Right lung (tissue), 5 donors: Measurements from ENCODE around the gene BBC3. TPM values are rescaled to one million over a fixed set of nuclear protein-coding genes. Genes with fewer than 3 reads are reported as not detected.

Experiments used
- DNase-seq, 2 donors: peaks; one replicate each; pipeline ENCODE4 v3.0.0-alpha.2; 2013
- polyA plus RNA-seq, 5 donors: library from polyadenylated mRNA; unstranded; fragments of 120-200 nt; gene quantifications; one replicate each; pipeline versions ENCODE4 v1.2.1 to v1.2.3, GENCODE V29; 2013; ENCODE audit warnings: inconsistent platforms in 1 of 5, low replicate concordance in 1 of 5; ENCODE audit not compliant: insufficient read length in 5 of 5, insufficient read depth in 1 of 5

BBC3 gene
- polyA plus RNA-seq, 5 donors: 0.88 to 3.2 (median 2.1) TPM

GRCh38 chr19:47200530-47200929 is 30.5 kb downstream of the BBC3 start:
- no peak for DNase-seq

GRCh38 chr19:47197141-47197540 is 33.9 kb downstream of the BBC3 start:
- no peak for DNase-seq

- no peak for DNase-seq
These were observed 35.6 kb downstream of the BBC3 start for GRCh38 chr19:47195434-47195833.

- DNase-seq: peak; percentile 45 to 51
These were observed 40.8 kb downstream of the BBC3 start for GRCh38 chr19:47190167-47190727.

- DNase-seq: no peak
These were observed 42.4 kb downstream of the BBC3 start for GRCh38 chr19:47188507-47189033.

GRCh38 chr19:47187797-47188196 is 43.2 kb downstream of the BBC3 start:
- no peak for DNase-seq

GRCh38 chr19:47187335-47187655 is 43.7 kb downstream of the BBC3 start:
- DNase-seq: no peak

- no peak for DNase-seq
These were observed 44.3 kb downstream of the BBC3 start for GRCh38 chr19:47186446-47187334.

- DNase-seq: no peak
These were observed 47.4 kb downstream of the BBC3 start for GRCh38 chr19:47183601-47184000.

GRCh38 chr19:47179653-47180310 is 51.2 kb downstream of the BBC3 start:
- DNase-seq: no peak

GRCh38 chr19:47176627-47177090 is 54.3 kb downstream of the BBC3 start:
- no peak for DNase-seq

GRCh38 chr19:47176071-47176626 is 54.9 kb downstream of the BBC3 start:
- no peak for DNase-seq

- no peak for DNase-seq
These were observed 58.1 kb downstream of the BBC3 start for GRCh38 chr19:47172666-47173455.

Other genes with a start within 250 kb of the BBC3 start
- 1 to 10 TPM in 4 of 5 donors, under 1 TPM in 1; 0.70 to 1.9 (median 1.5) TPM for gene NPAS1, start 211.4 kb downstream of the BBC3 start, polyA plus RNA-seq
- 10 to 100 TPM in 2 of 5 donors, 1 to 10 TPM in 3; 9.3 to 21.9 (median 10.0) TPM for gene TMEM160, start 182.6 kb downstream of the BBC3 start, polyA plus RNA-seq
- 10 to 100 TPM; 31.0 to 46.8 (median 33.9) TPM for gene ZC3H4, start 117.4 kb downstream of the BBC3 start, polyA plus RNA-seq
- 100 to 1,000 TPM in 2 of 5 donors, 10 to 100 TPM in 3; 86.7 to 115 (median 99.5) TPM for gene SAE1, start 100.4 kb downstream of the BBC3 start, polyA plus RNA-seq
- 10 to 100 TPM; 17.4 to 32.7 (median 28.1) TPM for gene CCDC9, start 25.3 kb upstream of the BBC3 start, polyA plus RNA-seq
- 10 to 100 TPM in 3 of 5 donors, 1 to 10 TPM in 2; 7.1 to 17.1 (median 11.4) TPM for gene INAFM1, start 43.7 kb upstream of the BBC3 start, polyA plus RNA-seq
- gene C5AR1, start 78.7 kb upstream of the BBC3 start, polyA plus RNA-seq: 1 to 10 TPM; 1.2 to 5.8 (median 3.1) TPM
- under 1 TPM; 0.38 to 0.63 (median 0.57) TPM for gene C5AR2, start 101.0 kb upstream of the BBC3 start, polyA plus RNA-seq
- 10 to 100 TPM; 10.5 to 18.9 (median 14.3) TPM for gene DHX34, start 118.1 kb upstream of the BBC3 start, polyA plus RNA-seq
- 10 to 100 TPM; 20.6 to 35.7 (median 27.4) TPM for gene MEIS3, start 188.3 kb upstream of the BBC3 start, polyA plus RNA-seq
- under 1 TPM in 4 of 5 donors, not detected in 1; 0.07 to 0.19 (median 0.15) TPM for gene SLC8A2, start 240.7 kb upstream of the BBC3 start, polyA plus RNA-seq